GM21526 (cell line): ENCODE data around the gene HHIPL1.

Source experiments
- ATAC-seq: cut with Tn5 transposase; IDR thresholded peaks from one replicate; pipeline ENCODE4 v1.9.1; 2021; ENCODE audit warnings: moderate library complexity; ENCODE audit not compliant: unreplicated experiment, low FRiP score

Gene HHIPL1

GRCh38 chr14:99673305-99674063 lies 28.6 kb downstream of the HHIPL1 start:
- no peak for ATAC-seq

- ATAC-seq: no peak
These were observed 29.2 kb downstream of the HHIPL1 start for GRCh38 chr14:99674064-99674650.

- ATAC-seq: no peak
These were observed 29.9 kb downstream of the HHIPL1 start for GRCh38 chr14:99674776-99675381.

- ATAC-seq: no peak
These were observed 30.5 kb downstream of the HHIPL1 start for GRCh38 chr14:99675382-99675835.

GRCh38 chr14:99675951-99676350 lies 31.0 kb downstream of the HHIPL1 start:
- ATAC-seq: no peak

- ATAC-seq: no peak
These were observed 31.7 kb downstream of the HHIPL1 start for GRCh38 chr14:99676657-99677056.

GRCh38 chr14:99677231-99678140 lies 32.6 kb downstream of the HHIPL1 start:
- no peak for ATAC-seq

- ATAC-seq: no peak
These were observed 33.3 kb downstream of the HHIPL1 start for GRCh38 chr14:99678198-99678597.

- no peak for ATAC-seq
These were observed 34.2 kb downstream of the HHIPL1 start for GRCh38 chr14:99679111-99679510.

GRCh38 chr14:99679543-99679942 lies 34.6 kb downstream of the HHIPL1 start:
- ATAC-seq: no peak

GRCh38 chr14:99679996-99680395 lies 35.1 kb downstream of the HHIPL1 start:
- no peak for ATAC-seq

GRCh38 chr14:99681101-99681831 lies 36.3 kb downstream of the HHIPL1 start:
- no peak for ATAC-seq

- ATAC-seq: no peak
These were observed 36.9 kb downstream of the HHIPL1 start for GRCh38 chr14:99681832-99682148.

GRCh38 chr14:99682809-99683618 lies 38.1 kb downstream of the HHIPL1 start:
- peak; percentile 38 for ATAC-seq

- peak; percentile 88 for ATAC-seq
These were observed 38.9 kb downstream of the HHIPL1 start, which contains the start of gene CYP46A1 for GRCh38 chr14:99683619-99684409. Gene CYP46A1 (plus strand): TSS chr14:99684298. CDS start chr14:99684418, 120 bp downstream.

GRCh38 chr14:99684410-99684934 lies 39.5 kb downstream of the HHIPL1 start:
- ATAC-seq: peak; percentile 30

GRCh38 chr14:99685151-99685591 lies 40.2 kb downstream of the HHIPL1 start:
- no peak for ATAC-seq

- no peak for ATAC-seq
These were observed 40.7 kb downstream of the HHIPL1 start for GRCh38 chr14:99685596-99685995.
